ENCODE results near the gene CC2D1A. TPM values are rescaled to one million over a fixed set of nuclear protein-coding genes. Genes with fewer than 3 reads are reported as not detected.

CC2D1A gene
- total RNA-seq, 1 donor from 2014 or later, result 128 TPM

DNA sequence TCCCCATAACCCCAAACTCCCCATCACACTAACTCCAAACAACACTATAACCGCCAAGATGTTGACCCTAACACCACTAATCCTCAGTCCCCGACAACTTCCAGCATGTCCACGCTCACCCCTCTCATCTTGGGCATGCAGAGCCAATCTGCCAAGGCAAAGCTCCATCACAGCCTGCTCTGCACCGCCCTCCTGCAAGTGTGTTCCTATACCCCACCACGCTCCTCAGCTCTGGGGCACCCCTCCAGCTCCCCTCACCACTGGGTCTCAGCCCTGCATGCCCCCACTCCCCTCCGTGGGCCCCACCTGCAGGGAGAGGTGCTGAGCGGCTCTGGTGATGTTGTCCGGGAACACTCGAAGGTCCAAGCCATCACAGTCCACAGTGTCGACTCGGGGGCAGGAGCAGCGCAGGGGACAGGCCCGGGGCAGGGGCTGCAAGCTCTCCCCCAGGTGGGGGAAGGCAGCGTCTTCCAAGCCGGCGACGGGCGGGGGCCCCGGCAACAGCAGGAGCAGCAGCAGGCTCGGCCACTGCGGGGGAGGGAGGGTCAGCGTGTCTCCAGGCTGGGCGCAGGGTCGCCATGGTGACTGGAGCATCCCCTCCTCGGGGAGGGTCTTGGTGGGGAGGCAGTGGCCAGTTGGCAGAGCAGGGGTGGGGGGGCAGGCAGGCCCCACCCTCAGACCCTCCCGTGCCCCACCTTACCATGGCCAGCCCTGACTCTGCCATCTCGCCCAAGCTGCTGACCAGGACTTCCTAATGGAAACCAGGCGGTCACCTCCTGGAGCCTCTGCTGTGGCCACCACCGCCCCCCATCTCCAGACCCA, 31.7 kb downstream of the CC2D1A start:
- peak overlapping the region in 1 of 2 donors; percentile 52 for H3K27ac ChIP-seq
- DNase-seq (ENCODE audit: low spot score in 2 of 2), result no peak
- TF ChIP-seq, protein P1, sequence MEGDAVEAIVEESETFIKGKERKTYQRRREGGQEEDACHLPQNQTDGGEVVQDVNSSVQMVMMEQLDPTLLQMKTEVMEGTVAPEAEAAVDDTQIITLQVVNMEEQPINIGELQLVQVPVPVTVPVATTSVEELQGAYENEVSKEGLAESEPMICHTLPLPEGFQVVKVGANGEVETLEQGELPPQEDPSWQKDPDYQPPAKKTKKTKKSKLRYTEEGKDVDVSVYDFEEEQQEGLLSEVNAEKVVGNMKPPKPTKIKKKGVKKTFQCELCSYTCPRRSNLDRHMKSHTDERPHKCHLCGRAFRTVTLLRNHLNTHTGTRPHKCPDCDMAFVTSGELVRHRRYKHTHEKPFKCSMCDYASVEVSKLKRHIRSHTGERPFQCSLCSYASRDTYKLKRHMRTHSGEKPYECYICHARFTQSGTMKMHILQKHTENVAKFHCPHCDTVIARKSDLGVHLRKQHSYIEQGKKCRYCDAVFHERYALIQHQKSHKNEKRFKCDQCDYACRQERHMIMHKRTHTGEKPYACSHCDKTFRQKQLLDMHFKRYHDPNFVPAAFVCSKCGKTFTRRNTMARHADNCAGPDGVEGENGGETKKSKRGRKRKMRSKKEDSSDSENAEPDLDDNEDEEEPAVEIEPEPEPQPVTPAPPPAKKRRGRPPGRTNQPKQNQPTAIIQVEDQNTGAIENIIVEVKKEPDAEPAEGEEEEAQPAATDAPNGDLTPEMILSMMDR (IDR thresholded peaks at IDR 0.05), result no peak
- no peaks in the 10 kb centered on the region for H3K36me3 ChIP-seq
- peaks cover 4 to 5% of the 10 kb centered on the region in 2 donors for H3K4me1 ChIP-seq
- no peaks in the 10 kb centered on the region for H3K9me3 ChIP-seq
- H3K27me3 ChIP-seq, result no peaks in the 10 kb centered on the region
- intact Hi-C loops (cut with DNase I), result no loop called here
- peak overlapping the region; percentile 18 to 70 for H3K4me3 ChIP-seq

GRCh38 chr19:13938301-13939064, 32.5 kb downstream of the CC2D1A start, which contains the start of gene PODNL1:
Gene PODNL1 (minus strand): TSS chr19:13938417. CDS start chr19:13938181, 236 bp downstream.
- TF ChIP-seq, protein P1 (IDR thresholded peaks at IDR 0.05), result no peak
- Histone ChIP-seq H3K4me3 (peak within 1 kb of the TSS; percentile 18 to 70), H3K4me1 (peaks cover 4 to 5% of the 10 kb centered on the region in 2 donors), H3K27ac (peak within 1 kb of the TSS; percentile 11 to 52), H3K27me3 (no peaks in the 10 kb centered on the region), H3K36me3 (no peaks in the 10 kb centered on the region), H3K9me3 (no peaks in the 10 kb centered on the region)
- DNase-seq (ENCODE audit: low spot score in 2 of 2), result no peak
- intact Hi-C loops (cut with DNase I), result no loop called here

GRCh38 chr19:13942023-13942684, 36.2 kb downstream of the CC2D1A start:
- Histone ChIP-seq H3K27me3 (no peaks in the 10 kb centered on the region), H3K27ac (no peak overlapping the region), H3K4me3 (no peak overlapping the region), H3K36me3 (no peaks in the 10 kb centered on the region), H3K9me3 (no peaks in the 10 kb centered on the region), H3K4me1 (peaks cover 4 to 5% of the 10 kb centered on the region in 2 donors)
- no peak for DNase-seq (ENCODE audit: low spot score in 2 of 2)
- TF ChIP-seq, protein P1 (IDR thresholded peaks at IDR 0.05), result no peak
- intact Hi-C loops (cut with DNase I), result no loop called here

DNA sequence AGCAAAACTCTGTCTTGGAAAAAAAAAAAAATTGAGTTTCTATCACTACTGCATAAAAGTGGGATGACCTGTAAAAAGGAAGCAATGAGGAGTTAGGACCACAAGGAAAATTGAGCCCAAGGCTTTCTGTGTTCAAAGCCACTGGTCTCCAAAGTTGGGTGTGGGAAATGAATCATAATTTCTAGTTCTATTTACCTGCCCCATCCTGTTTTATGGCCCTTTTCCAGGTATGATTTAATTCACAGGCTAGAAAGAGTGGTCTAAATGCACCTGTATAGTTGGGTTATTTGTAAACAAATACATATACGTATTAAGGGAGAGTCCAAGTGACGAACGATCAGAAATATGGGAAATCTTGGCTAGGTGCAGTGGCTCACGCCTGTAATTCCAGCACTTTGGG, 40.4 kb downstream of the CC2D1A start:
- no peaks in the 10 kb centered on the region for H3K36me3 ChIP-seq
- H3K27me3 ChIP-seq, result no peaks in the 10 kb centered on the region
- H3K27ac ChIP-seq, result no peak overlapping the region

GRCh38 chr19:13951043-13951442, 45.0 kb downstream of the CC2D1A start:
- intact Hi-C loops (cut with DNase I), result loop anchor here (5.0 kb wide), 2 partner anchors 121 to 166 kb away; partner anchors contain the start of genes MISP3 and PRKACA
- DNase-seq (ENCODE audit: low spot score in 2 of 2), result no peak
- peaks cover 10% of the 10 kb centered on the region in 2 donors for H3K36me3 ChIP-seq
- no peak overlapping the region for H3K4me3 ChIP-seq
- TF ChIP-seq, protein P1 (IDR thresholded peaks at IDR 0.05), result no peak
- H3K27ac ChIP-seq, result no peak overlapping the region
- H3K27me3 ChIP-seq, result no peaks in the 10 kb centered on the region
- no peaks in the 10 kb centered on the region for H3K9me3 ChIP-seq
- H3K4me1 ChIP-seq, result peaks cover 6 to 12% of the 10 kb centered on the region in 2 donors

More for the DNA sequence above, 40.4 kb downstream of the CC2D1A start:
- no peak for DNase-seq (ENCODE audit: low spot score in 2 of 2)
- intact Hi-C loops (cut with DNase I), result no loop called here
- Histone ChIP-seq H3K4me3 (no peak overlapping the region), H3K9me3 (no peaks in the 10 kb centered on the region), H3K4me1 (no peaks in the 10 kb centered on the region)
- TF ChIP-seq, protein P1 (IDR thresholded peaks at IDR 0.05), result no peak
